DOHH2 (cell line): ENCODE data around the gene NGLY1.

Experiments
- EZH2phosphoT487 ChIP-seq: fragments of 200-600 bp; sonication (generic); IDR thresholded peaks from 2 replicates; pipeline ENCODE4 v1.6.1; 2017; ENCODE audit warnings: borderline replicate concordance, mild to moderate bottlenecking, antibody characterized with exemption, low read length, moderate library complexity, mixed read lengths
- TF ChIP-seq, protein P1 (sequence below): fragments of 200-600 bp; sonication (generic); IDR thresholded peaks from one replicate; pipeline ENCODE4 v1.5.1; 2014; ENCODE audit warnings: antibody characterized with exemption, mild to moderate bottlenecking, low read depth, low read length; ENCODE audit not compliant: poor library complexity, severe bottlenecking

DNA sequence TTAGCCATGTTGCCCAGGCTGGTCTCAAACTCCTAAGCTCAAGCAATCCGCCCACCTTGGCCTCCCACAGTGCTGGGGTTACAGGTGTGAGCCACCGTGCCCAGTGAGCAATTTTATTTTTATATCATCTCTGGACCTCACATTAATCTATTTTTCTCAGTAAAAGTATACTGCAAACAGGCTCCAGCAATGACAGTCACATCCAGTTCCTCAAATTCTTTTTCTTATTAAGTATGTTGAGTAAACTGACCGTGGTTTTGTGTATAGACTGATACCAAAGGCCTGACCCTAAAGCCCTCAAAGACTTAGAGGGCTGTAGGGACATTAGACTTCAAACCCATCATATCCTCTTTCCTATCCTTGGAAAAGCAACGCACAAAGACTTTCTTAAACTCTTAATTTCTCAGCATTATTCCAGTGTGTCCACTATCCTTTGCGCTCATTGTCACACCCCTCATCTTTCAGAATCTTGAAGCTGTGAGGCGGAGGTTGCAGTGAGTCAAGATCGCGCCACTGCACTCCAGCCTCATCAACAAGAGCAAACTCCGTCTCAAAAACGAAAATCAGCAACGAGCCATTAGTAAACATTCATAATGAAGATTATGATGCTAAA is 2.0 kb downstream of the NGLY1 start:
- TF ChIP-seq, protein P1, sequence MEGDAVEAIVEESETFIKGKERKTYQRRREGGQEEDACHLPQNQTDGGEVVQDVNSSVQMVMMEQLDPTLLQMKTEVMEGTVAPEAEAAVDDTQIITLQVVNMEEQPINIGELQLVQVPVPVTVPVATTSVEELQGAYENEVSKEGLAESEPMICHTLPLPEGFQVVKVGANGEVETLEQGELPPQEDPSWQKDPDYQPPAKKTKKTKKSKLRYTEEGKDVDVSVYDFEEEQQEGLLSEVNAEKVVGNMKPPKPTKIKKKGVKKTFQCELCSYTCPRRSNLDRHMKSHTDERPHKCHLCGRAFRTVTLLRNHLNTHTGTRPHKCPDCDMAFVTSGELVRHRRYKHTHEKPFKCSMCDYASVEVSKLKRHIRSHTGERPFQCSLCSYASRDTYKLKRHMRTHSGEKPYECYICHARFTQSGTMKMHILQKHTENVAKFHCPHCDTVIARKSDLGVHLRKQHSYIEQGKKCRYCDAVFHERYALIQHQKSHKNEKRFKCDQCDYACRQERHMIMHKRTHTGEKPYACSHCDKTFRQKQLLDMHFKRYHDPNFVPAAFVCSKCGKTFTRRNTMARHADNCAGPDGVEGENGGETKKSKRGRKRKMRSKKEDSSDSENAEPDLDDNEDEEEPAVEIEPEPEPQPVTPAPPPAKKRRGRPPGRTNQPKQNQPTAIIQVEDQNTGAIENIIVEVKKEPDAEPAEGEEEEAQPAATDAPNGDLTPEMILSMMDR: no peak
- no peak for TF ChIP-seq EZH2phosphoT487
